22Rv1 (cell line): Measurements from ENCODE around the gene KRTAP4-11.

ENCODE experiments used
- ZFX ChIP-seq: fragments of 450-650 bp; IDR thresholded peaks from 2 replicates; pipeline ENCODE4 v1.6.1; 2017; ENCODE audit warnings: antibody characterized with exemption, borderline replicate concordance
- TF ChIP-seq, protein P1 (sequence below): fragments of 450-650 bp; IDR thresholded peaks from 2 replicates; pipeline ENCODE4 v1.5.1; 2017; ENCODE audit warnings: mild to moderate bottlenecking

DNA sequence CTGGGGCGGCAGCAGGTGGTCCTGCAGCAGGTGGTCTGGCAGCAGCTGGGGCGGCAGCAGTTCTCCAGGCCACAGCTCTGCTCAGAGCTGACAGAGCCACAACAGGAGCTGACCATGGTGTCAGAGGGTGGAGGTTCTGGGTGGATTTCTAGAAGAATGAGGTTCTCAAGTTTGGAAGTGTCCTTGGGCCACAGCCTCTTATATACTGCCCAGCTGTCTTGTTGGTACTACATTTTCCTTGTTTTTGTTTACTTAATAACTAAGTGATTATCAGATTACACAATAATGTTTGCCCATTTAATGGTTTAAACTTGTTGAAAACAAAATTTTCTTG is 31.4 kb upstream of the KRTAP4-11 start, which contains the start of gene KRTAP4-5:
- TF ChIP-seq, protein P1, sequence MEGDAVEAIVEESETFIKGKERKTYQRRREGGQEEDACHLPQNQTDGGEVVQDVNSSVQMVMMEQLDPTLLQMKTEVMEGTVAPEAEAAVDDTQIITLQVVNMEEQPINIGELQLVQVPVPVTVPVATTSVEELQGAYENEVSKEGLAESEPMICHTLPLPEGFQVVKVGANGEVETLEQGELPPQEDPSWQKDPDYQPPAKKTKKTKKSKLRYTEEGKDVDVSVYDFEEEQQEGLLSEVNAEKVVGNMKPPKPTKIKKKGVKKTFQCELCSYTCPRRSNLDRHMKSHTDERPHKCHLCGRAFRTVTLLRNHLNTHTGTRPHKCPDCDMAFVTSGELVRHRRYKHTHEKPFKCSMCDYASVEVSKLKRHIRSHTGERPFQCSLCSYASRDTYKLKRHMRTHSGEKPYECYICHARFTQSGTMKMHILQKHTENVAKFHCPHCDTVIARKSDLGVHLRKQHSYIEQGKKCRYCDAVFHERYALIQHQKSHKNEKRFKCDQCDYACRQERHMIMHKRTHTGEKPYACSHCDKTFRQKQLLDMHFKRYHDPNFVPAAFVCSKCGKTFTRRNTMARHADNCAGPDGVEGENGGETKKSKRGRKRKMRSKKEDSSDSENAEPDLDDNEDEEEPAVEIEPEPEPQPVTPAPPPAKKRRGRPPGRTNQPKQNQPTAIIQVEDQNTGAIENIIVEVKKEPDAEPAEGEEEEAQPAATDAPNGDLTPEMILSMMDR, result no peak
- TF ChIP-seq ZFX, result no peak
